ENCODE results near the gene ADGRD1.

ADGRD1 gene

DNA sequence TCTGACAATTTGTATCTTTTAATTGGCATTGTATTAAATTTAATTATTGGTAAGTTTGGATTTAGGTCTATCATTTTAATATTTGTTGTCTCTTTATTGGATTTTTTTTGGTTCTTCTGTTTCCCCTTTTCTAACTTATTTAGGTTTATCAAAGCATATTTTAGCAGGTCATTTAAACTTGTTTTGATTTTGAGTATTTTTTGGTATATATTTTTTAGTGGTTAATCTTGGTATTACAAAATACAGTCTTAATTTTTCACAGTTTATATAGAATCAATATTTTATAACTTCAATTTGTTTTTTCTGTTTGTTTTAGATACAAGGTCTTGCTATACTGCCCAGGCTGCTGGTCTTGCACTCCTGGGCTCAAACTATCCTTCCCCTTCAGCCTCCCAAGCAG is 15.5 kb upstream of the ADGRD1 start:
- DNase-seq = no peak

DNA sequence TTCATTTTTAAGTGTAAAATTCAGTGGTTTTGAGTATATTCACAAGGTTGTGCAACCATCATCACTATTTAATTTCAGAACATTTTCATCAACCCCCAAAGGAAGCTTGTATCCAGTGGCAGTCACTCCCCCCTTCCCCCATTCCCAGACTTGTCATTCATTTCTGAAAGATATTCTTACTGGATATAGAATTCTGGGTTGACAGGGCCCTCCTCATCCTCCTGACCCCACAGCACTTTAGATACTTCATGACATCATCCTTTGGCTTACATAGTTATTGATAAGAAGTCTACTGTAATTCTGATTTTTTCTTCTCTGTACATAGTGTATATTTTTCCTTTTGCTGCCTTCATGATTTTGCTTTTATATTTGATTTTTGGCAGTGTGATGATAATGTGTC is 8.8 kb upstream of the ADGRD1 start:
- DNase-seq = no peak

DNA sequence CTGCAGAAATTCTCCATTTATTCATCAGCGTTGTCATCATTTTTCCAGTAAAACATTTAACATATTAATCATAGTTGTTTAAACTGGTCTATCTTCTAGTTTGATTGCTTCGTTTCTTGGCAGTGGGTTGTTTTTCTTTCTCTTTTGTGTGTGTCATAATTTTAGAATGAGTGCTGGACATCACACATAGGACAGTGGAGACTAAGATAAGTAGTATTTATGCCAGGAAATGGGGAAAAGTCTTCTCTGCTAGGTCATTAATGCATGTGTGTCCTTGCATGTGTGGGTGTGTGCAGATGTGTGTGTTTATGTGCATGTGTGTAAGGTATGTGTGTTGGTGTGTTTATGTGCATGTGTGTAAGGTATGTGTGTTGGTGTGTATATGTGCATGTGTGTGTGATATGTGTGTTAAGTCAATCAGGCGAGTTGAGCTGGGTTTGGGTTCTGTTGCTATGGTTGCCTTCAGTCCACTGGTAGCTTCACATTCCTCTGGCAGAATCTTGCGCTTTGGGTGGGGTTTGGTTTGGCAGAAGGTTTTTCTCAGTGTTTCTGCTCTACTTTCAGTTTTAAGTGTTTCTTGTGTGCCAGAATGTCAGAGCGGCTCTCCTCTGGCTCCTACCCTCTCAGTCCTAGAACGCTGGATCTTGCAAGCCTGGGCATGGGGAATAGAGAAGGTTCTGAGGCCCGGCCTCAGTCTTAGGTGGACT is 7.8 kb upstream of the ADGRD1 start:
- no peak for DNase-seq

DNA sequence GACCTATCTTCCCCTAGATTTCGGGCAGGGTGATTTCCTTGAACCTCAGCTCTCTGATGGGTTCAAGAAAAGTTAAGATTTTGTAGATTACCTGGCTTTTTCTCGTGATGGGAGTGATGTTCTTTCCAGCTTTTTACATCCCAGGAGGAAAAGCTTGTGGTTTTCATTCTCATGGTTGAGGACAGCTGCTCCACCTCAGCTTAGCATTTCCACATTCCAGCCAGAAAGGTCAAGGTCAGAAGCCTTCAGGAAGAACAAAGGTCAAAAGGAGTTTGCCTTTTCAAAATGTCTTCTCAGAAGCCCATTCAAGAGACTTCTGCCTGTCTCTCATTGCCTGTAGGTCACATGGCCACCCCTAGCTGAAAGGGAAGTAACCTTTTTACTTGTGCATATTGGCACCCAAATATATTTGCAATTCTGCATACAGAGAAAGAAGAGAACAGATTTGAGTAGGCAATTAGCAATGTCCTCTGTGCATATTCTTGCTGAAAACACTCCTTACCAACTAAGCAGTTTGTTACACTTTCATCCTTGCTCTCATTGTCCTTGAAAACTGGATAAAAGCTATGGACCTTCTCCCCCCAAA is 6.6 kb upstream of the ADGRD1 start:
- DNase-seq = no peak

DNA sequence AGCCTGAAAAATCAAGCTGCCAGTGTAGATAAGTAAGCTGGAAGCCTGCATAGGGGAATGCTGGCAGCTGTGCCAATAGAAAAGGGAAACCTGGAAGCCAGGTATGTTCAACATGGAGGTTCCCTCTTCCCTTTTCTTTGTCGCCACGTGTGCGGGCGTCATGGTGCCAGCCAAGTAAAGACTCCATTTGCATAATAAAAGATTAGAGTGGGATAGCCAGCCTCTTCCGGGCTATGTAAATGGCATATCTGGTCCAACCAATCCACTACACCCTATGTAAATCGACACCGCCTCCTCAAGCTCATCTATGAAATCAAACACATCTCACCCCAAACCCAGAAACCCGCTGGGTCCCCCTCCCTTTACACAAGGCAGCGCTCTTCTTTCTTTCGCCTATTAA is 5.6 kb upstream of the ADGRD1 start:
- no peak for DNase-seq

DNA sequence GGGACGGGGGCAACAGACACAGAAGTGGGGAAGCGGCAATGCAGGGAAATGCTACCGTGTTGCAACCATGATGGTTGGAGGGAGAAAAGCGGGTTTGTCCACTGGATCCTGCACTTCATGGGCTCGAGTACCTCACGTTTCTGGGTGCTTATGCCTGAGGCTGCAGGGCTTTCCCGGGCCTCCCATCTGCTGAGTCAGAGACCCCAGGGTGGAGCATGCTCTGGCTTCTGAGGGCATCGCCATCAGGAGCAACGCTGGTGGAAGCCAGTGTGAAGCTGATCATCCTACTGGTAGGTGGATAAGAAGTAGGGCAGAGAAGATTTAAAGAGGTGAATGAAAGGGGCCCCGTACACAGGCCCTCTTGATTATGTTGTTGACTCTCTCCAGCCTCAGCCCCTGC is 5.0 kb upstream of the ADGRD1 start:
- no peak for DNase-seq

DNA sequence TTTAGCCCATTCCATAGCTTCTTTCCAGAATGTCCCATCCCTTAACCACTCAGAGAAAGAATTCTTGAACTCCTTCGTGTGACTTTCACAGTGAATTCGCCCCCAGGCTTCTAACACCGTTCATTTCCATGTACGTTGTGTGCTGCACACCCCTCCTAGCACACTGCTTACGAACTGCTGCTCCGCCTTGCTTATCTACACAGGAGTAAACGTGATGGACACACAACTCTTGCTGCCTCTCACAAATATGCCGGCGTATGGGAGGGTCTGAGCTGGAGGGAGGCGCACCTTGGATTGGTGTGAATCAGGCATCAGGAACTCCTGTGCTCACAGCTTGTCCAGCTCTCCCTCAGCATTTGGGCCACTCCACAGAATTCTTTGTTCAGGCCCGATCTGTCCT is 3.9 kb upstream of the ADGRD1 start:
- no peak for DNase-seq

DNA sequence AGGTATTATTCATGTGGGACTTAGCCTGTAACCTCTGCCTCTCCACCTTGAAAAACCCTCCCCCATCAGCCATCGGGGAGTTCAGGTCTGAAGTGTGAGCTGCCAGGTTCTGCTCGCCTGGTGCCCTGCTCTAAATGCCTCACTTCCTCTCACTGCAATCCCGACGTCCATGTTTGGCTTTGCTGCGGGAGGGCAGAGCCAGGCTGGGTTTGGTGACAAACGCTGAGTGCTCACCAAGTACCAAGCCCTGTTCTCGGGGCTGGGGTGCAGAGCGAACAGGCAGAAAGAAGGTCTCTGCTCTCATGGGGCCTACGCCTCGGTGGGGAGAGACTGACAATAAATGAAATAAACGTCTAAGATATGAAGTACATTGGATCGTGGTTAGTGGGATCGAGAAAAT is 2.1 kb upstream of the ADGRD1 start:
- DNase-seq = no peak

DNA sequence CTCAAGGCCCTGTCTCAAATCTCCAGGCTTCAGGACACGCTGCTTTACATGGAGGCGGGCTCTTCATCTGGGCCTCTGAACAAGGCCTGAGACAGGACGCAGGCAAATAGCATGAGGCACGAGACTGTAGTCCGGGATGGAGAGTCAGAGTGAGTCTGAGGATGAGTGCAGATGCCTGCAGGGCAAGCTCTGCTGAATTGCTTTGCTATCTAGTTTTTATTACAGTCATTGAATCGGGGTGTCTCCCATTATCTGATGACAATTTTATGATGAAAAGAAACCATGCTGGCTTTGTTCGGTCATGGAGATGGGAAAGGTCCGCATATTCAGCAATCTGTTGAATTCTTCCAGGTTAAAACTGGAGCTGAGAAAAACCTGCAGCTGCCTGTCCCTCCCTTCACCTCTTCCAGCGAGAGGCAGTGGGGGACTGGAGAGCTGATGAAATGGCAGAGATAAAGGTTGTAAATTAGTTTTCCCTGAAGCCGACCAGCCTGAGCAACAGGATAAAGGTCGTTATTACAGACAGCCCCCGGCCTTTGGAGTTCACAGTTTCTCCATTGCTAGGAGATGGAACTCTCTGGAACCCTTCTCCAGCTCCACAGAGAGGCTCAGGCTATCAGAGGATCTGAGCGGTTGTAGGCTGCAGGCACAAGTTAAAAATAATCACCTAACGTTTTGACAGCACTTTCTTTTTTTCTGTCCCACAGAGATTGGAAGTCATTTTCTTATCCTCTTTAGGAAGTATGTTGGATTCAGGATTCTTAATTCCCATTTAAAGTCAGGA is 1.3 kb upstream of the ADGRD1 start:
- DNase-seq = no peak

DNA sequence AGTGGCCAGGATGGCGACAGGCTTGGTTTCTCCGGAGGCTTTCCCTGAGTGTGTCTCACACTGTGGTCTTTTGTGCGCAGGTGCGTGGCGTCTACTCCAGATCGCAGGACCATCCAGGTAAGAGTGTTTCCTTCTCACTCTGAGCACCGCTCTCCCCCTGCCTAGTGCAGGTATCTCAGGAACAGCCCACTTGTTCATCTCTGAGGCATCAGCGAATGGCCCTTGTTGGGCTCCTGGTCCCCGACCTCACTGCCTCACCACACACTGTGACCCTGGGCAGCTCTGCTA is 781 bp downstream of the ADGRD1 start:
- DNase-seq = no peak

DNA sequence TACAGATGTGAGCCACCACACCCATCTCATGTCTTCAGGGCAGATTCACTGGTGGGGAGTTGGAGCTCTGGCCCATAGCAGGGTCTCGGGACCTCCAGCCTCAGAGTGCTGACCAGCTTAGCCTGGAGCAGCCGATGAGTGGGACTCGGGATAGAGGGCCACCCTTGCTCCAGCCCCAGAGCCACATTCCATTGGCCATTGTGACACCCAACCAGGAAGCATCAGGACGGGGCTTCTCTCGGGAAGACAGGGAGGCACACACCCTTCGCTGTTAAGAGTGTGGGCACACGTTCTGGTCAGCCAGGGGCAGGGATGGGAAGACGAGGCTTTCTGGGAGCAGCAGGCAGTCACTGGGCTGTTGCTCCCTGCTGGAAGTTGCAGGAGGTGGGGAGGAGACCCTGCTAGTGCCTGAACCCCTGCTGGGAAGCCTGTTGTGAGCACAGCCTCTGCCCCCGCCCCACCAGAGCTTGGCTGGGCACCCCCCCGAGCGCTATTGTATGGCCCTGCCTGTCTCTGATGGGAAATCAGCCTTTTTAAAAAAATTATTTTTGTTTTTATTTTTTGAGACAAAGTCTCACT is 1.6 kb downstream of the ADGRD1 start:
- DNase-seq = no peak

DNA sequence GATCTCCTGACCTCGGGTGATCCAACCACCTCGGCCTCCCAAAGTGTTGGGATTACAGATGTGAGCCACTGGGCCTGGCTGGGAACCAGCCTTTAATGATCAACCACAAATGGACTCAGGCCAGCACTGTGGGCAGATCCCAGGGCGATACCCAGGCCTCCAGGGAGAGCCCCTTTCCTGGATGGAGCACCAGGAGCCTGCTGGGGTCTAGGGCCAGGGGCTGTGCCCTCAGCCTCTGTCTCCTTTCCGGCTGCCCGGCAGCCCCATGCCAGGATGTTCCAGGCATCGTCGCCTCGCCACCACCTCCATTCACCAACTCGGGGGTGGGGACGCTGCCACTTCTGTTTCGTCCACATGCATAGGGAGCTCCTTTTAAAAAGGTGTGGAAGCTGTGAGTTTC is 2.3 kb downstream of the ADGRD1 start:
- no peak for DNase-seq

DNA sequence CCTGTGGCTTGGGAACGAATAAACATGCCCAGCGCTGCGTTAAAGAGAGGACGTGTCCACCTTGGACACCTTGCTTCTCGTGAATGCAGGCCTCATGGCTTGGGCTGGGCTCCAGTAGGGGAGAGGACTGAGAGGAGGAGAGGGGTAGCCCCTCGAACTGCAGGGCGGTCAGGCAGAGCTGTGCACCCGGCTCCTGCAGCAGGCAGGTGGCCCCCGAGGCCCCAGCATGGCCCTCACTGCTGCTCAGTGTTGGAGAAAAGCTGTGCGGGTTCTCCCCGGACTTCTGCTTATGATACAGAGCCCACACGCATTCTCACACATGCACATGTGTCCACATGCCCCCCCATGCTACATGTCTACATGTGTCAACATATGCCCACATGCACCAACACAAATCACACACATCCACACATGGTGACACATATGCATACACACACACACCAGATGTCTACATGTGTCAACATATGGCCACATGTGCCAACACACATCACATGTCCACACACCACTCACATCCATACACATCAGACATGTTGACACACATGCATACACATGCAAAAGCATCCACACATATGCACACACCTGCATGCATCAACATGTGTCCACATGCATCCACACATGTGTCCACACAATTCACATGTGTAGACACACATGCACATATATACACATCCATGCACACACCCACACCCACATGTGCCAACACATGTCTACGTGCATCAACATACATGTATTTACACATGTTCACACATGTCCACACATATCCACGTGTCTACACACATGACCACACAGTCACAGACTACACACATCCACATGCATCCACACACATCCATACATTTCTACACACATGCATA is 3.0 kb downstream of the ADGRD1 start:
- no peak for DNase-seq

DNA sequence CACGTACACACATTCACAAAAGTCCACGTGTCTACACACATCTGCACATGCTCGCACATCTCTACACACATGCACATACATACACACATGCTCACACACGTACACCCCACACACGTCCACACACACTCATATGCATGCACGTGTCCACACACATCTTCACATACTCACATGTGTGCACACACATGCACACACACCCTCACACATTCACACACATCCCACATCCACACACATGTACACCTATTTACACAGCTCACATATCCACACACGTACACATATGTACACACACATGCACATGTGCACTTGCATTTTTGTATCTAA is 3.6 kb downstream of the ADGRD1 start:
- DNase-seq = no peak

DNA sequence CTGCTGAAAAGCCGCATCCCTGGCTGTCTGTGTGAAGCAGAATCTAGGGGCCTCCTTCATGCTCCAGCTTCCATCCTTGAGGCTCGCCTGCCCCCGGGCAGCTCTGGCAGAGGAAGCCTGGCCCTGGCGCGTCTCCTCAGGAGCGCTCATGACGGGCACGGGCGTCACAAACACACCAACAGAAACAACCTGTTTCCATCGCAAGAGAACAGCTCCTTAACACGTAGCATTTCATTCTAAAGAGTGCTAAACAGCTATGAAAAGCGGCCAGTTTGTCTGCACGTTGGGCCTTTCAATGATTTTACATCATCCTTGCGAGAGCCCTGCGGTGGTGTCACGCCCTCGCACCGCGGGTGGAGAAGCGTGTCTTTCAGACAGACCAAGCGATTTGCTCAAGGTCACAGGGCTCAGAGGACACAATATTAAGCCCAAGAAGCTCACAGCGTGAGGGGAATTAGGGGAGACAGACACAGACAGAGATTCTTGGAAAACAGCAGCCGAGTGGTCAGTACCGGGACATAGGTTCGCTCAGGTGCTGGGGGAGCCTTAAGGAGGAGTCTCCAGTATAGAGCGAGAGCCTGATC is 4.9 kb downstream of the ADGRD1 start:
- no peak for DNase-seq

DNA sequence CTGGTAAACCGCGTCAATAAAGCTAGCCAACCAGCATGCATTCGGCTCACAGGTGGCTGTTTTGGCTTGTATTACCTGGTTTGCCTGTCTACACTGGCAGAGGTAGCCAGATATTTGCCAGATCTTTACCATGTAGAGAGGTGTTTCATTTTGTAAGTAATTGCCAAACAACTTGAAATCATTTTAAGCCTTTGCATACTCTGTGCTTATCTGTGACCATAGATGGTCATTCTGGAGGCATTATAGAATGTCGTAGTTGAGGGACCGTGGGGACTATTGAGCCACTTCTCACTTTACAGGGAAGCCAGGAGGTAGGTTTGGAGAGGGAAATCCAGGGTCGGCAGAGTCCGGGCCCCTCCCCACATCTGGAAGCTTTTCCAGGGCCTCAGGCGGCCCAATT is 5.9 kb downstream of the ADGRD1 start:
- DNase-seq = no peak

DNA sequence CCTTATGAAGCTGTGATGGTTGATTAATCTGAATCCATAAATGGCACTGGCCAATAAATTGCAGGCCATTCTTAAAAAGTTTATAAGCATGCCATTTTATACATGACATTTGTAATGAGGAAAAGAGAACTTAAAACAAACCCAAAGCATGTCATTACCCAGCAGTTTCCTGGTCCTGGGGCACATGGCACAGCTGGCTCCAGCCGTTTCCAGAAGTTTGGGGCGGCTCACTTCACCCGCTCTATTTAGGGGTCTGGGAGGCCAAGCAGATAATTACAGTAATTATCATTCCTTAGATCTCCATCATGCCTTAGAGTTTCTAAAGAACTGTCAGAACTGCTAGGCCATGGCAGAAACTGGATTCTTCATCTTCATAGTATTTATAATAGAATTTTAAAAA is 6.4 kb downstream of the ADGRD1 start:
- no peak for DNase-seq

DNA sequence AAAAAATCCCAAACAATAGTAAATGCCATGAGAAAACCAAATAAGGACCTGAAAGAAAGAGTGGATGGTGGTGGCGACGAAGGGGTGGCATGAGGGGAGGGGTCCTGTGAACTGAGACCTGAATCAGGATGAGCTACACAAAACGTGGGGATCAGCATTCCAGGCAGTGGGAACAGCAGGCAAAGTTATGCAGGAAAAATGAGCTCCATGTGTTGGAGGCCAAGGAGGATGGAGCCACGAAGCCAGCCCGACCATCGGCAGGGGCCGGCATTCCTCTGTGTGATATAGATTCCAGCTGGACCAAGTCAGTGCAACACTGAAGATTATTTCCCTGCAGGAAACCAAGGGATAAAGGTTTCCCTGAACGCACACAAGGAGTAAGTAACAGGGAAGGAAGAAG is 7.1 kb downstream of the ADGRD1 start:
- DNase-seq = no peak

DNA sequence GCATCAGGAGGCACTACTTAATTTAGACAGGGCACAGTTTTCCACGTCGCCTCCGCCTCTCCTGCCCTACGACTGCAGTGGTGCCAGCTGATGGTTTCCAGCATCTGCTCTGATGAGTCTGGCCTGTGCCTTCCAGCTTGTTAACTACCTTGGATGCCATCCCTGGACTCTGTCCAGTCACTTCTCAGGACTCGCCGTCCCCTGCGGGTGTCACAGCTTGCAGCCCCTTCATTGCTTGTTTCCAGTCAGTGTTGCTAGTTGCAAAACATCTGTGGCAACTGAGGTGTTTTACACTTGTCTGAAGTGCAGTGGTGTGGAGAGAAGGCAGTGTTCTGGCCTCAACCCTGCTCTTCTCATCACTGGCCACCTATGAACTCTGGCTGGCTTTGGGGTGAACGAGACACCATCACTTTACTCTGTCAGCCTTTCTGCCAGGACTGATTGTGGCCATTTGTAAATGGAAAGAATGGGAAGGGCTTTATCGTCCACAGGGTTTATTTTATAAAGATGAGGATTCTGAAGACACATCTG is 8.3 kb downstream of the ADGRD1 start:
- no peak for DNase-seq

DNA sequence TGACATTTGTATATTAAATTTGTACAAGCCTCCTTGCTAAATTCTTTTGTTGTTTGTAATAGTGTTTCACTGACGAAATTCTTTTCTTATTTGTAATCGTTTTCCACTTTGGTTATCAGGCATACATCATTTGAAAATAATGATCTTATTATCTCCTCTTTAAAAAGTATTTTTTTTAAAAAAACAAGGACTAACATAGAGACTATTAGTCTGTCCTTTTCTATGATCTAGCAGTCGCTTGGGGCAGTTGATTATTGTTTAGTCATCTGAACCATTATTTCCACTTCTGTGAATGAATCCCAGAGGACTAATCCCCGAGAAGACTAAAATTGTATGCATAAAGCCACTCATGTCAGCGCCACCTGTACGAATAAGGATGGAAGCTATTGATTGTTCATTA is 11.5 kb downstream of the ADGRD1 start:
- DNase-seq = no peak

DNA sequence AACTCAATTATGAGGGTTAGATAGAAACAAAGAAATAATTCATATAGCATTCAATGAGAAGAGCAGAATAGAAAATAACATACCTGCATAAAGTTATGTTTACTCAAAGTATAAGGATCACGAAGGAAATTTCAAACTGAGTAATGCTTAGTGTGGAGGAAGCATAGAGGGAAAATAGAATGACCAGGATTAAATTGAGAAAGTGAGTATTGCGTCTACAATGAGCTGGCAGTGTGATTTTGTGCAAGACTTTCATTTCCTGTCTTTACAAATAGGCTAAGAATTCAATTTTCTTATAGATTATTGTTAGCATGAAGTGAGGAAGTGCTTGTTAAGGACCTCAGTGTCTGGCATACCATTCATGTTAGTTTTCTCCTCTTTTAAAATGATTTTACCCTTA is 12.0 kb downstream of the ADGRD1 start:
- DNase-seq = no peak

DNA sequence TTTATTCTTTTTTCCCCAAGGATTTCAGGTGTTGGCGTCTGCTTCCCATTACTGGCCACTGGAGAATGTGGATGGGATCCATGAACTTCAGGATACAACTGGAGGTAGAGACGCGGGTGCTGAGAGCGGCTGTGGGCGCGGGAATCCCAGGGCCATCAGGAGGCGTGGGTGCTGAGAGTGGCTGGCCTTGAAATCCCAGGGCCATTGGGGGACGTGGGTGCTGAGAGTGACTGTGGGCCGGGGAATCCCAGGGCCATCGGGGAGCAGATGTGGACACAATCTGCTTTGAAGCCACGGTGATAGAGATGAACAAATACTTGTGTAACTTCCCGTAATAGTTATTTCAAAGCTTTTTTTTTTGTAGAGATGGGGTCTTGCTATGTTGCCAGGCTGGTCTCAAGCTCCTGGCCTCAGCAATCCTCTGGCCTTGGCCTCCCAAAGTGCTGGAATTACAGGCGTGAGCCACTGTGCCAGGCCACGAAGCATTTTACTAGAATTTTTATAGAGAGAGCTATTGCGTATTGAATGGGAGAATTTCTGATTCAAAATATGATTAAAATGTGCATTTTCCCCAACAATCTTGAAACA is 12.8 kb downstream of the ADGRD1 start:
- DNase-seq = no peak

DNA sequence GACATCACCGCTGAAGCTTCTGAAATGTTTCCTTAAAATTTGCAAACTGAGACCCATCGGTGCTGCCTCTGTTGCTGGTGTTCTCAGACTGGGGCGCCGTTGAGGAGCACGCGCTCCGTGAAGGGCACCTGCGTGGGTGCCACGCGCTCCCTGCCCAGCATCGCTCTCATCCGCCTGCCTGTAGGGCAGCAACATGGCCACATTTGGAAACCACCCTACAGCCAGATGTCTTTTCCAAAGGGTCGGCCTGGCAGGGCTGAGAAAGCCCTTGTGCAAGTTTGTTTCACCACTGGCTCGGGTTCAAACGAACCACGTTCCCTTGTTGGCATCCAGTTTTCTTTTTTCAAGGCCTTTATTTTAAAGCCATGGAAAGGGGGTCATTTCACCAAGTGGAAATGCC is 13.9 kb downstream of the ADGRD1 start:
- no peak for DNase-seq

Data from activated CD8-positive, alpha-beta memory T cell treated with anti-CD3 and anti-CD28 coated beads, Interleukin-2, amount 50 U/mL, for 48 hours (primary cell).